Stimulated activated CD8-positive, alpha-beta memory T cell treated with anti-CD3 and anti-CD28 coated beads, Interleukin-2, amount 100 ng/mL, for 1 hour (primary cell): ENCODE results near the gene ADGRG2.

Experiments used
- DNase-seq, 2 donors: peaks; one replicate each; pipeline ENCODE4 v3.0.0-alpha.2; 2020; ENCODE audit warnings: low read depth in 2 of 2

Gene ADGRG2

DNA sequence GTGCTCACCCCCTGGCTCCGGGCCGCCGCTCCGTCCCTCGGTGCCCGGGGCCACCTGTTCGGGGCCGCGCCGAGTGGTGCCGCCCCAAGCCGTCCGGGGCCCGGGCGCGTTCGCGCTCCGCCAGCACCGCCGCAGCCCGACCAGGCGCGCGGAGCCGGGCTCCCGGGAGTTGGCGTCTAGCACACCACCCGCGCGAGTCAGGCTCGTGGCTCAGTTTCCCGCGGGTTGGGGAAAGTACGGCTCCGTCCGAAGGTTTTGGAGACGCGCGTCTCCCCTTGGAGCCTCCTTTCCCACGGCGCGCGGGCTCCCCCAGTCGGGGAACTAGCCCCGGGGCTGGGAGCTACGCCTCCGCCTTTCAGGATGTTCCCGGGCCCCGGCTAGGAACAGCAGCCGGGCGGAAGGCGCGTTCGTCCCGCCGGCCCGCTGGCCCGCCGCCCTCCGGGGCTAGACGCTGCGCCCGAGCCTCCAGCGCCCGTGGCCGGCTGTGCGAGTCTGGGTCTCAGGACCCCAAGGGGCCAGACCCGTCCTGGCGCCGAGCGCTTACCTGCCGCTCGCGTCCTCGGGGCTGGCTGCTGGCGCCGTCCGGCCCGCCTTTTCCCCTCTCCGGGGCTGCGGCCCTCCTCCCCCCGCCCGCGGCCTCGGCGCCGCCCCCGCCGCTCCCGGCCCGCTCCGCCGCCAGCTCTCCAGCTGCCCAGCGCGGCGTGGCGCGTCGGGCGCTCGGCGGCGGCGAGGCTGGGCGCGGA is at the start of gene ADGRG2:
TSS of gene ADGRG2 (minus strand) at position 571 of the 743 bp plus-strand sequence. CDS start 53,634 bp downstream, outside the sequence.
- DNase-seq, result no peak

- no peak for DNase-seq
These were observed 46.3 kb upstream of the ADGRG2 start for GRCh38 chrX:19168609-19169008.

GRCh38 chrX:19162851-19163250 is 40.6 kb upstream of the ADGRG2 start:
- DNase-seq, result no peak

- DNase-seq, result no peak
These were observed 33.9 kb upstream of the ADGRG2 start for GRCh38 chrX:19156186-19156585.

DNA sequence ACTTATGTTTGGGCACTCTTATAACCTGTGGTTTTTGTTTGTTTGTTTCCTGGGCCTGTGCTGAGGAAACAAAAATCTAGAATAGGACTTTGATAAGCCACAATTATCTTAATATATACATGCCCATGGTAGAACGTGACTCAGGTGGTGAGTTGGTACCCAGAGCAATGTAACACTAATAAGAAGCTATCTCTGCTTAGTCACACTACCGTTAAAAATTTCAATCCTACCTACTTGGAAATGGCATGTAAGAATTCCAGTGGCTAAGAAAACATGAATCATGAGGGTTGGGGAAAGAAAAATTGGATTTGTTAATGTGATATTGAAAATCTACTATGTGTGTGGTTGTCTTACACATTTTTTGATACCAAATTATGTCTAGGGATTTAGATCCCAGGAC is 30.5 kb upstream of the ADGRG2 start:
- no peak for DNase-seq

- no peak for DNase-seq
These were observed 14.8 kb upstream of the ADGRG2 start for GRCh38 chrX:19137067-19137466.

GRCh38 chrX:19133784-19134183 is 11.5 kb upstream of the ADGRG2 start:
- no peak for DNase-seq

DNA sequence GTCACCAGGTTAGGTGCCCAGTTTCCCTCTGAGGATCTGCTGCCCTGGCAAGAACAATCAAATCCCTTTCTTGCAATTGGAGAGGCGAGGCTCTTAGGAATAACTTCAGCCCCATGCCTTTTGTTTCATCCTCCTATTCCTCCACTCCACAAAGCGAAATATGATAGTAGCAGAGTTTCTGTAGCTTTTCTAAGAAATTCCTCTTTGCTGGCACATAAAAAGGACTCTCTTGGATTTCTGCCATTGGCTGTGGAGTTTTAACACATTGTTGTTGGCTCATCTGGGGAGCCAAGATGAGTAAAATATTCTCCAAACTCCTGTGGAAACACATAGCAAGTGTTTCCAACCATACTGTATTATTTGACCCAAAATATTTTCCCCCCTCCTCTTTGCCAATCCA is 11.0 kb upstream of the ADGRG2 start:
- no peak for DNase-seq

DNA sequence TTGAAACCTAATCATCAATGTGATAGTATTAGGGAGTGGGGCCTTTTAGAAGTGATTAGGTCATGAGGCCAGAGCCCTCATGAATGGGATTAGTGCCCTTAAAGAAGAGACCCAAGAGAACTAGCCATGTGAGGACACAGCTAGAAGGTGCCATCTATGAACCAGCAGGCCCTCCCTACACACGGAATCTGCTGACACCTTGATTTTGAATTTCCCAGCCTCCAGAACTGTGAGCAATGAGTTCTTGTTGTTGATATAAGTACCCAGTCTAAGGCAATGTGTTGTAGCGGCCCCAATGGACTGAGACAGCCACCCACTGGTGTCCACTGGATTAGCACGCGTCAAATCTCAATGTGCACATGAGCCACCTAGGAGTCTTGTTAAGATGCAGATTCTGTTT is 8.4 kb upstream of the ADGRG2 start:
- DNase-seq, result no peak

DNA sequence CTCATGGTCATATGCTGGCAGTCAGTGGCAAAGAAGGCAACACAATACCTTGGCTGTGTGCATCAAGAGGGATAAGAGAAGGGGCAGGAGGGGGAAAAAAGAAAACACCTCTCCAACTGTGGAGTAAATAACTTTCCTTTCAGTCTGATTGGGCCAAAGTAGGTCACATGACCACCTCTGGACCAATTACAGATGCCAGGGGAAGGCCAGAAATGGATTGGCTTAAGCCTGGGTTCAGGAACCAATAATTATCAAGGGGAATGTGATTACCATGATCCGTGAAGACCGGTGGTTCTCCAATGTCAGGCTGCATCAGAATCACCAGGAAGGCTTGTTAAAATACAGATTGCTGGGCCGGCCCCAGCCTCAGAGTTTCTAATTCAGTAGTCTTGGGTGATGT is 7.4 kb upstream of the ADGRG2 start:
- DNase-seq, result no peak

DNA sequence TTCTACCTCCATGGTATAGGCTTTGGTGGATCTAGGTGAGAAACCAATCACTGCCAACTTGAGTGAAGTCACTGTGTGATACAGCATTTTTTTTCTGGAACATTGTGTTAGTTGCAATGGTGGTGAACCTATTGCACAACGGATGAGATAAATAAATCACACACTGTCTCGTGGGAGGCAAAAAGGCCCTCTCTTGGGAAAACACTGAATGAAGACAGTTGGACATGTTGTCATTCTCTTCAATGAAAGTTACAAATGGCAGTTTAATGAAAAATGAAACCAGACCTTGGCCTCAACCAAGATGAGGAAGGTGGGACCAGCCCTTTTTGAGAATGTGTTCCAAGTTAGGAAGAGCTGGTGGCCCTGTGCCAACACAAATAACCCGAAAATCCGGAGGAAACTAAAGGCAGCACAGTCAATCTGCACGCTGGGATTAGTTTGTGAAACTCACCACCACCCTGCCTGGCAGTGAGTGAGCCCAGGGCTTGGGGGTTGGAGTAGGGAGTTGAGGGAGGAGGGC is 5.4 kb upstream of the ADGRG2 start:
- DNase-seq, result no peak

DNA sequence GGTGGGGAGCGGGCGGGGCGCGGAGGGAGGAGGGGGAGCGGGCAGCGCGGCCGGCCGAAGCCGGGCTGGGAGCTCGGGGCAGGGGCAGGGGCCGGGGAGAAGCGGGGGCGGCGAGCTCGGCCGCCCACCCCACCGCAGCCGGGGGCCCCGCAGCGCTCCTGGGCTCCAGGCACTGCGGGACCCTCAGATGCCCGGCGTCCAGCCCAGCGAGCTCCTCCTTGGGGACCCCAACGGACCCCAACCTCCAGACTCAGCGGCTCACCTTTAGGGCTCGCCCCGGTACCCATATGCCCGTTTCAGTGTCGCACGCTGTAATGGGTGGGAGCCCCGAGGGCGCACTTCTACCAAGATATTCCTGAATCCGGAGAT is 357 bp upstream of the ADGRG2 start:
- DNase-seq, result no peak

DNA sequence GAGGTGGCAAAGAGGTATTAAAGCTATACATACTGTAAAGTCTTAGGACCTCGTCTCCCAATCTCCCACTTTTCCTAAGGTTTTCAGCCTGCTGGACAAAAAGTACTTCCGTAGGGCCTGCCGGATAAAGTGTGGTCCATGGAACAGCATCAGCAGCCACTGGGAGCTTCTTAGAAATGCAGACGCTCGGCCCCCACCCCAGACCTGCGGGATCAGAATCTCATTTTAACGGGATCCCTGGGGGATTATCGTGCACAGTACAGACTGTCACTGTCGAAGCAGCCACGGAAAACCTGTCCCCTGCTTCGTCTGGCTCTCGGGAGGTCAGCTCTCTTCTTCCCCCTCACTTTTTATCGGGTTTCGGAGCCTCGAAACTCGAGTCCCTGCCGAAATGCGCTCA is 802 bp downstream of the ADGRG2 start:
- DNase-seq, result no peak

DNA sequence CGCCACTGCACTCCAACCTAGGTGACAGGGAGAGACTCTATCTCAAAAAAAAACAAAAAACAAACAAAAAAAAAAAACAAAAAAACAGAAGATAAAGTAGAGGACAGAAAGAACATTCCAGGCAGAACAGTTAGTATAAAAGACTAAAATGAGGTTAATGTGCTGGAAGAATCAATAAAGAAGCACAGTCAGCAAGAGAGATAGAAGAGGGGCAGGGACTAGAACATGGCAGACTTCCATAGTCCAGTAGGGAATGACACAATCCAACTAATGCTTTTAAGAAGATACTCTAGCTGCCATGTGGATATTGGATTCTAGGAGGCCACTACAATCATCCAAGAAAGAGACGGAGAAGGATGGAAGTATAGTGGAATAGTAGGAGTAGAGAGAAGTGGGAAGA is 11.6 kb downstream of the ADGRG2 start:
- DNase-seq, result no peak

- no peak for DNase-seq
These were observed 15.2 kb downstream of the ADGRG2 start for GRCh38 chrX:19107035-19107434.

DNA sequence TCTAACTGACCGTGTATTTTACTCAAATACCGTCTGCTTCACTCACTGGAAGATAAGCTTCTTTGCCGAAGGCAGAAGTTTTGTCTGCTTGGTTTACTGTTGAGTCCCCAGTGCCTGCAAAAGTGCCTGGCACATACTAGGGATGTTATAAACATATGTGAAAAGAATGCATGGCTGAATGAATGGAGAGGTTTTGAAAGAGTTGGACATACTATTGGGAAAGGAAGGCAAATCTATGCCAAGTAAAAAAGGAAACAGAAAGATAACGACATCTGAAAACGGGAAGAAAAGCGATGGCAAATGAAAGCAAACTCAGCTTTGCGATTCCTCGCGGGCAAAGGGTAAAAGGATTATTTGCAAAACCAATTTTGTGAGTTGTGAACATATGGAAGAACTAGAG is 21.7 kb downstream of the ADGRG2 start:
- DNase-seq, result no peak

- DNase-seq, result no peak
These were observed 24.6 kb downstream of the ADGRG2 start for GRCh38 chrX:19097553-19098283.

GRCh38 chrX:19096586-19096985 is 25.7 kb downstream of the ADGRG2 start:
- no peak for DNase-seq

DNA sequence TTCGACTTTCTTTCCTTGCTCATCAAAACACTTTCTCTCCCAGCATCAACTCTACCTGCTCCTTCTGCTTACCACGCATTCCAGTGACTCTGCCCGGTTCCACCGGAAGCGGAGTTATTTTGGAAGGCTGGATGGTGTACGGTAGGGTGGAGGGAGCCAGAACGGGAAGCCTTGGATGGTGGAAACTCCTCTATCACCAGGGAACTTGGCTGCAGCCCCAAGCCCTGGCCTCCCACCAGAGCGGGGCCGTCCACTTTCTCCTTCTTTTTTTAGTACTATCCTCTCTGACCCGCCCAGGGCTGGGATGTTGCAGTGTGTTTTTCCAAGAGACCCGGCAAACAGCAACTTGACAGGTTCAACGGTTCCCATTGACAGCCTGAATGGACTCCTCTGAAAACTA is 27.6 kb downstream of the ADGRG2 start:
- DNase-seq, result no peak

DNA sequence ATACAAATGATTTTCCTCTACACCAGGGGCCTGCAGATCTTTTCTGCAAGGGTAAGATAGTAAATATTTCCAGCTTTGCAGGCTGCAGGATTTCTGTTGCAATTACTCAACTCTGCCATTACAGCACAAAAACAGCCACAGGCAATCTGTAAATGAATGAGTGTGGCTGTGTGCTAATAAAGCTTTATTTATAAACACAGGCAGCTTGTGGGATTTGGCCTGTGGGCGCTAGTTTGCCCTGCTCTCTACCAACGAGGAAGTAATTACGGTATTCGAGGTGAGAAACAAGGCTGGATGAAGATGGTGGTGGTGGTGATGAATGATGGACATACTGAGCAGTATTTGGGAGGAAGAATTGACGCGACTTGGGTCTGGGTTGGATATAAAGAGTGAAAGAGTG is 30.7 kb downstream of the ADGRG2 start:
- no peak for DNase-seq

DNA sequence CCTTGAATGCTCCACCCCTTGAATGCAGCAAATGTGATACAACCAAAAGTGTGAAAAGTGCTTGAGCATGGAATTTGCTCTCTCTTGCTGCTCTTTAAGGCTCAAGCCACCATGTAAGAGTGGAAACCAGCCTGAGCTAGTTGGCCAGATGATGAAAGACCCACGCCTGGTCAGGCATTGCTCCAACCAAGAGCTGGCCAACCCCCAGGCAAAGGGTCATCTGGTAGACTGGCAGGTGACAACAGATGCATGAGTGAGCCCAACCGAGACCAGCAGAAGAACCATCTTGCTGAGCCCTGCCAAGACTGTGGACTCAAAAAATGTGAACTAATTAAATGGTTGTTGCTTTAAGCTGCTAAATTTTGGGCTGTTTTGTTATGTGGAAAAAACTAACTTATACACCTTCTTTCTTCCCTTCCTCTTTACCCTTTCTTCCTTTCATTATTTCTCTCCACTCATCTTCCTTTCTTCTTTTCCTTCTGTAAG is 32.7 kb downstream of the ADGRG2 start:
- DNase-seq, result no peak

GRCh38 chrX:19086102-19086772 is 36.0 kb downstream of the ADGRG2 start:
- no peak for DNase-seq

DNA sequence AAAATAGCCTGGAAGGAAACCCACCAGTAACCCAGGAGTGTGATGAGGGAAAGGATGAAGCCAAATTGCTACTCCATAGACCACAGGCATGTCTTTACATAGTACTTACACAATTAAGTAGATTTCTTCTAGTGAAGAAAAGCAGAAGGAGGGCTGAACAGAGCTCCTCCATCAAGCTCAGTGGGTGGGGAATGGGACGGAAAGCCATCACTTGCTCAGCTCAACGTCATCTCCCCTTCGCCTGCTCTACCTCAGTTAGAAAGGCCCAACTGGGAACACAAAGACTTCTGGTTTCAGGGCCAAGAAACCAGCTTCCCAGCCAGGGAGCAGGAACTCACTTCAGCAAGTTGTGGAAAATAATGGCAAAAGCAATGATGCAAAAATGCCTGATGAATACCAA is 36.6 kb downstream of the ADGRG2 start:
- no peak for DNase-seq
